Smooth muscle cell (in vitro differentiated cells): ENCODE measurements around the gene ARMC9. TPM values are rescaled to one million over a fixed set of nuclear protein-coding genes. Genes with fewer than 3 reads are reported as not detected.

Source experiments
- DNase-seq: peaks from one replicate; lab custom pipeline; 2025; ENCODE audit not compliant: unreplicated experiment; lab: John Stamatoyannopoulos, UW
- H2AFZ ChIP-seq: fragments of 200-600 bp; sonication (generic); 2 replicates; pipeline ENCODE4 v1.6.0; 2016; ENCODE audit warnings: antibody characterized with exemption, low read depth, mild to moderate bottlenecking
- H3F3A ChIP-seq: fragments of 200-600 bp; sonication (generic); 2 replicates; pipeline ENCODE4 v1.6.0; 2017; ENCODE audit warnings: antibody characterized with exemption, low read depth
- H3K27ac ChIP-seq: fragments of 200-600 bp; sonication (generic); 2 replicates; pipeline ENCODE4 v1.5.1; 2016; ENCODE audit warnings: low read depth, mild to moderate bottlenecking
- H3K27me3 ChIP-seq: fragments of 200-600 bp; sonication (generic); 2 replicates; pipeline ENCODE4 v1.6.1; 2016; ENCODE audit warnings: low read depth, mild to moderate bottlenecking
- H3K36me3 ChIP-seq: fragments of 200-600 bp; sonication (generic); 2 replicates; pipeline ENCODE4 v1.5.1; 2016; ENCODE audit warnings: low read depth
- H3K4me1 ChIP-seq: fragments of 200-600 bp; sonication (generic); 2 replicates; pipeline ENCODE4 v1.5.1; 2016; ENCODE audit warnings: low read depth
- H3K4me2 ChIP-seq: fragments of 200-600 bp; sonication (generic); 2 replicates; pipeline ENCODE4 v1.6.0; 2016; ENCODE audit warnings: mild to moderate bottlenecking
- H3K4me3 ChIP-seq: fragments of 200-600 bp; sonication (generic); 2 replicates; pipeline ENCODE4 v1.5.1; 2016; ENCODE audit warnings: mild to moderate bottlenecking
- H3K79me2 ChIP-seq: fragments of 200-600 bp; sonication (generic); 2 replicates; pipeline ENCODE4 v1.6.0; 2016; ENCODE audit warnings: low read depth, mild to moderate bottlenecking
- H3K9ac ChIP-seq: fragments of 200-600 bp; sonication (generic); 2 replicates; pipeline ENCODE4 v1.6.0; 2016; ENCODE audit warnings: low read depth
- H3K9me3 ChIP-seq: fragments of 200-600 bp; sonication (generic); replicated peaks from 2 replicates; pipeline ENCODE4 v1.5.1; 2016; ENCODE audit warnings: low read depth
- H4K20me1 ChIP-seq: fragments of 200-600 bp; sonication (generic); 2 replicates; pipeline ENCODE4 v1.6.0; 2016; ENCODE audit warnings: low read depth
- WGBS: methylation state at CpG from one replicate; pipeline ENCODE4 v1.1.7; 2016; ENCODE audit warnings: low lambda C conversion rate; 5-methylcytosine and 5-hydroxymethylcytosine counted together
- polyA plus RNA-seq: library from polyadenylated mRNA; unstranded; fragments of >200 nt; fragmentation: Nextera tagmentation; extraction: Ambion mirVana; gene quantifications from 2 replicates; pipeline ENCODE4 v1.2.1, GENCODE V29; 2016
- total RNA-seq: library from RNA; depleted of rRNA; stranded (reverse); fragments of >200 nt; gene quantifications from 2 replicates; pipeline ENCODE4 v1.2.3, GENCODE V29; 2014
- TF ChIP-seq, protein P1 (sequence below): fragments of 200-600 bp; sonication (generic); IDR thresholded peaks from 2 replicates; pipeline ENCODE4 v1.5.1; 2017; ENCODE audit warnings: borderline replicate concordance, mild to moderate bottlenecking, antibody characterized with exemption; ENCODE audit not compliant: insufficient read depth, poor library complexity, severe bottlenecking

Gene ARMC9
- total and polyA plus RNA-seq, 2 experiments from 2014 or later = 34.7 to 51.0 TPM

DNA sequence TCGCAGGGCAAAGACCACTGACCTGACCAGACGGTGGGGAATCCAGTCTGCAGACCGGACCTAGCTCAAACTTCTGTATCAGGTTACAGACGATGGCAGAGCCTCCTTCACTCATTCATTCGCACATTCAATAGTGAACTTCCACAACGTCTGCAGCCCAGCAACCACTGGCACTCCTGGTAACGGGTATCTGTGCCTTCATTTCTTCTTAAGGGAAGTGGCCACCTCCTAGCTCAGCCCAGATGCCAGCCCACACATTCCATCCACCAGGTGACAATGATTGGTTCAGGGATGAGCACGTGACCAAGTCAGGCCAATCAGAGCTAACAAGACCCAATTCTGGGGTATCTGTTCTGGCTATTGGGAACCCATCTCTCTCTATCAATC is 15.9 kb upstream of the ARMC9 start:
- Histone ChIP-seq H2AFZ (no peak overlapping the region), H3K27me3 (no peaks in the 10 kb centered on the region), H3K9ac (no peak overlapping the region)

GRCh38 chr2:231183851-231184250 is 14.6 kb upstream of the ARMC9 start:
- no peaks in the 10 kb centered on the region for H3F3A ChIP-seq
- H4K20me1 ChIP-seq = no peaks in the 10 kb centered on the region
- no peak overlapping the region for H2AFZ ChIP-seq
- no peaks in the 10 kb centered on the region for H3K36me3 ChIP-seq
- H3K9ac ChIP-seq = no peak overlapping the region
- TF ChIP-seq, protein P1, sequence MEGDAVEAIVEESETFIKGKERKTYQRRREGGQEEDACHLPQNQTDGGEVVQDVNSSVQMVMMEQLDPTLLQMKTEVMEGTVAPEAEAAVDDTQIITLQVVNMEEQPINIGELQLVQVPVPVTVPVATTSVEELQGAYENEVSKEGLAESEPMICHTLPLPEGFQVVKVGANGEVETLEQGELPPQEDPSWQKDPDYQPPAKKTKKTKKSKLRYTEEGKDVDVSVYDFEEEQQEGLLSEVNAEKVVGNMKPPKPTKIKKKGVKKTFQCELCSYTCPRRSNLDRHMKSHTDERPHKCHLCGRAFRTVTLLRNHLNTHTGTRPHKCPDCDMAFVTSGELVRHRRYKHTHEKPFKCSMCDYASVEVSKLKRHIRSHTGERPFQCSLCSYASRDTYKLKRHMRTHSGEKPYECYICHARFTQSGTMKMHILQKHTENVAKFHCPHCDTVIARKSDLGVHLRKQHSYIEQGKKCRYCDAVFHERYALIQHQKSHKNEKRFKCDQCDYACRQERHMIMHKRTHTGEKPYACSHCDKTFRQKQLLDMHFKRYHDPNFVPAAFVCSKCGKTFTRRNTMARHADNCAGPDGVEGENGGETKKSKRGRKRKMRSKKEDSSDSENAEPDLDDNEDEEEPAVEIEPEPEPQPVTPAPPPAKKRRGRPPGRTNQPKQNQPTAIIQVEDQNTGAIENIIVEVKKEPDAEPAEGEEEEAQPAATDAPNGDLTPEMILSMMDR = no peak
- peaks cover 17% of the 10 kb centered on the region for H3K4me1 ChIP-seq
- DNase-seq = no peak
- no peaks in the 10 kb centered on the region for H3K79me2 ChIP-seq
- no peak overlapping the region for H3K4me3 ChIP-seq
- WGBS = 89% methylated on average over 8 of the region's 8 CpGs
- no peak overlapping the region for H3K27ac ChIP-seq
- H3K27me3 ChIP-seq = no peaks in the 10 kb centered on the region
- H3K9me3 ChIP-seq = no peaks in the 10 kb centered on the region
- no peak overlapping the region for H3K4me2 ChIP-seq

More for the DNA sequence above, 15.9 kb upstream of the ARMC9 start:
- H3K4me2 ChIP-seq = no peak overlapping the region
- no peaks in the 10 kb centered on the region for H3F3A ChIP-seq
- H3K27ac ChIP-seq = peak overlapping the region; percentile 62
- H3K4me3 ChIP-seq = no peak overlapping the region
- no peaks in the 10 kb centered on the region for H4K20me1 ChIP-seq
- H3K79me2 ChIP-seq = no peaks in the 10 kb centered on the region
- TF ChIP-seq, protein P1 = no peak
- no peak for DNase-seq
- H3K36me3 ChIP-seq = no peaks in the 10 kb centered on the region
- H3K4me1 ChIP-seq = peaks cover 17% of the 10 kb centered on the region
- WGBS = 67% methylated on average over 8 of the region's 8 CpGs
- no peaks in the 10 kb centered on the region for H3K9me3 ChIP-seq

- DNase-seq = no peak
- no peak overlapping the region for H3K4me2 ChIP-seq
- no peaks in the 10 kb centered on the region for H4K20me1 ChIP-seq
- TF ChIP-seq, protein P1 = no peak
- peaks cover 13% of the 10 kb centered on the region for H3K4me1 ChIP-seq
- H3K27ac ChIP-seq = no peak overlapping the region
- no peak overlapping the region for H3K9ac ChIP-seq
- no peaks in the 10 kb centered on the region for H3K79me2 ChIP-seq
- no peaks in the 10 kb centered on the region for H3K9me3 ChIP-seq
- H3K36me3 ChIP-seq = no peaks in the 10 kb centered on the region
- 96% methylated on average over 4 of the region's 4 CpGs for WGBS
- no peaks in the 10 kb centered on the region for H3K27me3 ChIP-seq
- H3K4me3 ChIP-seq = no peak overlapping the region
- no peak overlapping the region for H2AFZ ChIP-seq
- no peaks in the 10 kb centered on the region for H3F3A ChIP-seq
Observed at GRCh38 chr2:231184319-231184718, 14.1 kb upstream of the ARMC9 start.

DNA sequence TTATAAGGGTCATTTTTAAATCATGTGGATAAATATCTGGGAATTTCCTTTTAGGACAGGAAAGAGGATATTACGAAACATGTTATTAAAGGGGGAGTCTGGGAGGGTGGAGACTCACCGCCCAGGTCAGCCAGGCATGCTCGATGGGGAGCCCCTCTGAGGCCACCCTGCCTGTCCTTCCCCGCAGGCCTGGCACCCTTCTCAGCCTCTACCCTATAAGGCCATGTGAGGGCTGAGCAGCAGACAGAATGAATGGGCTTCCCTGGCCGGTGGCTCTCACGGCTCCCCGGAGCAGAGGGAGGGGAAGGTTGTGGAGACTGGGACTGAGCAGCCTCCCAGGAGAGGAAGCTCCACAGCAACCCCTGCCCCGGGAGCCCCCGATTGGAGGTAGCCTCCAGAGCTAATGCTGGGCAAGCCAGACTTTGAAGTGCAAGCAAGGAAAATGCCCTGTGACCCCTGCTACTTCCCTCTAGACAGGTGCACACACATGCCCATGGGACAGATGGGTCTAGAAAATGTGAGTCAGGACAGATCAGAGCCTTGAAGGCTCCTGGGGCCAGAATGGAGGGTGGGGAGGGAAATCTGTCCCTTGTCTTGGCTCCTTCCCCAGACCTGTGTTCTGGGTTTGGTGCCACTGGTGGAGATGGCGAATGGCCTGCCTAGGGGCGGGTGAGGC is 13.2 kb upstream of the ARMC9 start:
- no peak overlapping the region for H2AFZ ChIP-seq
- no peaks in the 10 kb centered on the region for H3K36me3 ChIP-seq
- H3K9me3 ChIP-seq = no peaks in the 10 kb centered on the region
- H3K9ac ChIP-seq = no peak overlapping the region
- H3F3A ChIP-seq = no peaks in the 10 kb centered on the region
- H3K27ac ChIP-seq = no peak overlapping the region
- no peaks in the 10 kb centered on the region for H3K79me2 ChIP-seq
- TF ChIP-seq, protein P1 = no peak
- DNase-seq = no peak
- H3K27me3 ChIP-seq = no peaks in the 10 kb centered on the region
- peaks cover 10% of the 10 kb centered on the region for H3K4me1 ChIP-seq
- H3K4me3 ChIP-seq = no peak overlapping the region
- no peaks in the 10 kb centered on the region for H4K20me1 ChIP-seq
- WGBS = 79% methylated on average over 11 of the region's 11 CpGs
- no peak overlapping the region for H3K4me2 ChIP-seq
